ENCODE measurements around the gene PDLIM1.

PDLIM1 gene

GRCh38 chr10:95250856-95251255 lies 39.9 kb downstream of the PDLIM1 start:
- H3K4me1 ChIP-seq (ENCODE audit: control insufficient read depth, insufficient read depth, low read length) = peaks cover 9% of the 10 kb centered on the region

GRCh38 chr10:95249467-95249866 lies 41.3 kb downstream of the PDLIM1 start:
- no peak overlapping the region for H3K4me3 ChIP-seq (ENCODE audit: low read length)
- no peaks in the 10 kb centered on the region for H3K27me3 ChIP-seq (ENCODE audit: control insufficient read depth, insufficient read depth, low read length)
- peaks cover 9% of the 10 kb centered on the region for H3K4me1 ChIP-seq (ENCODE audit: control insufficient read depth, insufficient read depth, low read length)
- no peaks in the 10 kb centered on the region for H3K9me3 ChIP-seq (ENCODE audit: control insufficient read depth, low read length)
- peaks cover 19% of the 10 kb centered on the region for H3K36me3 ChIP-seq (ENCODE audit: control insufficient read depth, insufficient read depth, low read length)
- no peak overlapping the region for H3K9ac ChIP-seq (ENCODE audit: low read length)

More at GRCh38 chr10:95250856-95251255, 39.9 kb downstream of the PDLIM1 start:
- no peaks in the 10 kb centered on the region for H3K9me3 ChIP-seq (ENCODE audit: control insufficient read depth, low read length)
- H3K9ac ChIP-seq (ENCODE audit: low read length) = no peak overlapping the region
- H3K36me3 ChIP-seq (ENCODE audit: control insufficient read depth, insufficient read depth, low read length) = peaks cover 16% of the 10 kb centered on the region
- no peak overlapping the region for H3K4me3 ChIP-seq (ENCODE audit: low read length)
- no peaks in the 10 kb centered on the region for H3K27me3 ChIP-seq (ENCODE audit: control insufficient read depth, insufficient read depth, low read length)

DNA sequence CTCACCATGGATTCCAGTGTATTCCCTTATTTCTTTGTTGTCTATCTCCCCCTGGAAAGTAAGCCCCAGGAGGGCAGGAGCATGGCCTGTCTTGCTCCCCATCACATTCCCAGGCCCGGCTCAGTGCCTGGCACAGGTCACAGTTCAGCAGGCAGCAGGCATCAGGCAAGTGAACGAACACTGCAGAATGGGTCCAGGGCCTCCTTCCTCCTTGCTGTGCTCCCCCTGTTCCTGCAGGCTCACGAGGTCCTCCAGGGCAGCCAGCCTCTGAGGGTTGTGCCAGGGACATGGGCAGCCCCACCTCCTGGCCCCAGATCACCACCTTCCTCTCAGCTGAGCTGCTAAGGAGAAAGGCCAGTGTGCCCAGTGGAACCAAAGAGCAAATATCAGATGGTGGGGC lies 41.8 kb downstream of the PDLIM1 start:
- no peak overlapping the region for H3K9ac ChIP-seq (ENCODE audit: low read length)
- H3K4me1 ChIP-seq (ENCODE audit: control insufficient read depth, insufficient read depth, low read length) = peaks cover 9% of the 10 kb centered on the region
- H3K4me3 ChIP-seq (ENCODE audit: low read length) = no peak overlapping the region
- H3K9me3 ChIP-seq (ENCODE audit: control insufficient read depth, low read length) = no peaks in the 10 kb centered on the region
- H3K36me3 ChIP-seq (ENCODE audit: control insufficient read depth, insufficient read depth, low read length) = peaks cover 19% of the 10 kb centered on the region
- no peaks in the 10 kb centered on the region for H3K27me3 ChIP-seq (ENCODE audit: control insufficient read depth, insufficient read depth, low read length)

DNA sequence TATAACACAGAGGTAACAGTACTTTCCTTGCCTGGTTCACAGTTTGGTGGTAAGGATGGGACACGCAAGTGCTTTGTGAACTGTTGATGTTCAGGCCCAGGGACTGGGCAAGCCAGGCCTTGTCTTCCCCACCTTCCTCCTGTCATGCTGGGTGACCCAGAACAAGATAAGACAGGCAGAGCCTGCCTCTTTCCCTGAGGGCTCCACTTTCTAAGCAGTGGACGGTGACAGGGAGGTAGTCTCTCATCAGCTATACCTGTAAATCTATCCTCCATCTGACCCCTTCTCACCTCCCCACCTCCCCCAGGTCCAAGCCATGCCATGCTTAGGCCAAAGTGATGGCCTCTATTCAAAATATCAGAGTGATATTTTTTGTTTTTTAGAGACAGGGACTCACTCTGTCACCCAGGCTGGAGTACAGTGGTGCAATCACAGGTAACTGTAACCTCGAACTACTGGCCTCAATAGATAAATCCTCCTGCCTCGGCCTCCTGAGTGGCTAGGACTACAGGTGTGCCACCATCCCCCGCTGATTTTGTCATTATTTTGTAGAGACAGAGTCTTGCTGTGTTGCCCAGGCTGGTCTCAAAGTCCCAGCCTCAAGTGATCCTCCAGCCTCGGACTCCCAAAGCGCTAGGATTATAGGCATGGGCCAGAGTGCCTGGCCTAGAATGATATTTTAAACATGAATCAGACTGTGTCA lies 42.8 kb downstream of the PDLIM1 start:
- Histone ChIP-seq H3K9me3 (ENCODE audit: control insufficient read depth, low read length) (no peaks in the 10 kb centered on the region), H3K9ac (ENCODE audit: low read length) (no peak overlapping the region), H3K36me3 (ENCODE audit: control insufficient read depth, insufficient read depth, low read length) (peaks cover 19% of the 10 kb centered on the region), H3K4me3 (ENCODE audit: low read length) (no peak overlapping the region), H3K4me1 (ENCODE audit: control insufficient read depth, insufficient read depth, low read length) (peaks cover under 1% of the 10 kb centered on the region), H3K27me3 (ENCODE audit: control insufficient read depth, insufficient read depth, low read length) (no peaks in the 10 kb centered on the region)

DNA sequence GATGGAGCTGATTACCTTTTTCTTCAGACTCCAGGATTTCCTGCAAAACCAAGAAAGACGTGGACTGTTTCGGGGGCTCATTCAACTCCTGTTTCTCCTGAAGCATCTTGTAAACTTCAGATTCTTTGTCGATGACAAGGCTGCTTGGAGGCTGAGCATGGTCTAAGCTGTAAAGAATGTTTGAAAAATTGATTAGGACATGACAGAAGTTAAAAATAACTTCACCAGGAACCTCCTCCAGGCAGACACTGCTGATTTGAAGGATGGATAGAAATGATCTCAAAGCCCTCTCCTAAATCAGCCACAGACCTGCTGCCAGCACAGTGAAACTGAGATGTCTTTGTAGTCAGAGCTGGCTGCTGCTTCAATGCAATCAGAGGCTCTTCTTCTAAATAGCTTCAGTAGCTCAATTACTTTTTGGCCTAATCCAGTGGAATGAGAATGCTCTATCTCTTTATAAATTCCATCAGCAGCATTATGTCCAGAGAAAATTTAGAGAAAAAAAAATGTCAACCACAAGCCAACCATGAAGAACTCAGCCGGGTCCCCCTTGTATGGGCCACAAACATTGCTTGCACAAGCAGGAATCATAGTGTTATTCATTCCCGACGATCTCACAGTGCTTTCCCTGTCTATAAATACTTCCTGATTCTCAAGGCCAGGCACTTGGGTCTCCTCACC lies 43.5 kb downstream of the PDLIM1 start:
- Histone ChIP-seq H3K4me3 (ENCODE audit: low read length) (no peak overlapping the region), H3K27me3 (ENCODE audit: control insufficient read depth, insufficient read depth, low read length) (no peaks in the 10 kb centered on the region), H3K36me3 (ENCODE audit: control insufficient read depth, insufficient read depth, low read length) (peaks cover 19% of the 10 kb centered on the region), H3K4me1 (ENCODE audit: control insufficient read depth, insufficient read depth, low read length) (no peaks in the 10 kb centered on the region), H3K9ac (ENCODE audit: low read length) (no peak overlapping the region), H3K9me3 (ENCODE audit: control insufficient read depth, low read length) (no peaks in the 10 kb centered on the region)

- Histone ChIP-seq H3K9ac (ENCODE audit: low read length) (no peak overlapping the region), H3K36me3 (ENCODE audit: control insufficient read depth, insufficient read depth, low read length) (peaks cover 19% of the 10 kb centered on the region), H3K9me3 (ENCODE audit: control insufficient read depth, low read length) (no peaks in the 10 kb centered on the region), H3K4me1 (ENCODE audit: control insufficient read depth, insufficient read depth, low read length) (no peaks in the 10 kb centered on the region), H3K4me3 (ENCODE audit: low read length) (no peak overlapping the region), H3K27me3 (ENCODE audit: control insufficient read depth, insufficient read depth, low read length) (no peaks in the 10 kb centered on the region)
Measured at GRCh38 chr10:95246582-95247051, 44.2 kb downstream of the PDLIM1 start.

GRCh38 chr10:95245425-95246055 lies 45.3 kb downstream of the PDLIM1 start:
- peaks cover 19% of the 10 kb centered on the region for H3K36me3 ChIP-seq (ENCODE audit: control insufficient read depth, insufficient read depth, low read length)
- no peak overlapping the region for H3K9ac ChIP-seq (ENCODE audit: low read length)
- H3K4me1 ChIP-seq (ENCODE audit: control insufficient read depth, insufficient read depth, low read length) = no peaks in the 10 kb centered on the region
- no peaks in the 10 kb centered on the region for H3K27me3 ChIP-seq (ENCODE audit: control insufficient read depth, insufficient read depth, low read length)
- H3K4me3 ChIP-seq (ENCODE audit: low read length) = no peak overlapping the region
- no peaks in the 10 kb centered on the region for H3K9me3 ChIP-seq (ENCODE audit: control insufficient read depth, low read length)

GRCh38 chr10:95244152-95244551 lies 46.7 kb downstream of the PDLIM1 start:
- peaks cover 19% of the 10 kb centered on the region for H3K36me3 ChIP-seq (ENCODE audit: control insufficient read depth, insufficient read depth, low read length)
- no peaks in the 10 kb centered on the region for H3K4me1 ChIP-seq (ENCODE audit: control insufficient read depth, insufficient read depth, low read length)
- no peak overlapping the region for H3K4me3 ChIP-seq (ENCODE audit: low read length)
- H3K9ac ChIP-seq (ENCODE audit: low read length) = no peak overlapping the region
- H3K27me3 ChIP-seq (ENCODE audit: control insufficient read depth, insufficient read depth, low read length) = no peaks in the 10 kb centered on the region
- H3K9me3 ChIP-seq (ENCODE audit: control insufficient read depth, low read length) = no peaks in the 10 kb centered on the region

GRCh38 chr10:95243318-95243617 lies 47.5 kb downstream of the PDLIM1 start:
- Histone ChIP-seq H3K36me3 (ENCODE audit: control insufficient read depth, insufficient read depth, low read length) (peaks cover 15% of the 10 kb centered on the region), H3K4me1 (ENCODE audit: control insufficient read depth, insufficient read depth, low read length) (no peaks in the 10 kb centered on the region), H3K4me3 (ENCODE audit: low read length) (no peak overlapping the region), H3K9me3 (ENCODE audit: control insufficient read depth, low read length) (no peaks in the 10 kb centered on the region), H3K9ac (ENCODE audit: low read length) (no peak overlapping the region), H3K27me3 (ENCODE audit: control insufficient read depth, insufficient read depth, low read length) (no peaks in the 10 kb centered on the region)

DNA sequence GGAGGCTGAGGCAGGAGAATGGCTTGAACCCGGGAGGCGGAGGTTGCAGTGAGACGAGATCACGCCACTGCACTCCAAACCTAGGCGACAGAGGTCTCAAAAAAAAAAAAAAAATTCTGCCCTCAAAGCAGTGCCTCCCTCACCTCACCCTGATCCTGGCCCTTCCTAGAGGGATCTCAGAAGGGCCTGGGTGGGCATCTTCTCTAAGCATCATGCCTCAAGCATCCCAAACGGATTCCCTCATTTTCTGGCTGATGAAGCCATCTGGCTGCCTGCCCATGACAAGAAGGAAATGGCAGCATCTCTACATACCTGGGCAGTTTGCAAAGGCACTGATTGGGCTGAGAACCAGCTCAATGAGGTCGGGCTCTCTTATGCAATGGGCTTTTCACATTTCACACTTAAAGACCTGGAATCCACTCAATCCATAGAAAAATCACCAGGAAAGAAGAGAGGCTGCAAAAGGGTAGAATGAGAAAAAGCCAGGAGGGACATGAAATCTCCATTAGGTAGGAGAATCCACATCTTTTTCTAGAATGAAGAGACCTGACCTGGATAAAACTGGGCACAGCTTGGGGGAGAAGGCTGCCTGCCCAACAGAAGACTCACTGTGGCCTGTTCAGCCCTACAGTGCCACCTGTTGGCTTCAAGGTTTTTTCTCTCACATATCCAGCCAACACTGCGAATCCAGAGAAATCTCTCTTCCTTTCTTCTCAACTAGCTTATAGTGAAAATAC lies 48.1 kb downstream of the PDLIM1 start:
- Histone ChIP-seq H3K9me3 (ENCODE audit: control insufficient read depth, low read length) (no peaks in the 10 kb centered on the region), H3K9ac (ENCODE audit: low read length) (no peak overlapping the region), H3K4me1 (ENCODE audit: control insufficient read depth, insufficient read depth, low read length) (no peaks in the 10 kb centered on the region), H3K4me3 (ENCODE audit: low read length) (no peak overlapping the region), H3K36me3 (ENCODE audit: control insufficient read depth, insufficient read depth, low read length) (peaks cover 15% of the 10 kb centered on the region), H3K27me3 (ENCODE audit: control insufficient read depth, insufficient read depth, low read length) (no peaks in the 10 kb centered on the region)

DNA sequence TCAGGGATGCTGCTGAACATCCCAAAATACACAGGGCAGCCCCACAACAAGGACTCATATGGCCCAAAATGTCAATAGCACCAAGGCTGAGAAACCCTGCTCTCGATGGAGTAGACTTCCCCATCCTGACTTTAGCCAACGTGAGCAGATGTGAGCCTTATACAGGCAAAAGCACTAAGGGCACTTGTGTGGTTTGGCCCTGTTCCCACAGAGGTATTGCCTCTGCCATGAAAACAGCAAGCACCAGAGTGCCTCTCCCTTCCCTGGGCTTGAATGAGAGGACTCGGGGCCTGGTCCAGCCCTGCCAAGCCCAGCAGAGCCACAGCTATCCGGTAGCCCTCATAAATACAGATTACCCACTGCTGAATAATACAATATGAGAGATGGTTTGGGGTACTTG lies 49.3 kb downstream of the PDLIM1 start:
- Histone ChIP-seq H3K4me3 (ENCODE audit: low read length) (no peak overlapping the region), H3K4me1 (ENCODE audit: control insufficient read depth, insufficient read depth, low read length) (no peaks in the 10 kb centered on the region), H3K36me3 (ENCODE audit: control insufficient read depth, insufficient read depth, low read length) (peaks cover 13% of the 10 kb centered on the region), H3K9me3 (ENCODE audit: control insufficient read depth, low read length) (no peaks in the 10 kb centered on the region), H3K9ac (ENCODE audit: low read length) (no peak overlapping the region), H3K27me3 (ENCODE audit: control insufficient read depth, insufficient read depth, low read length) (no peaks in the 10 kb centered on the region)

DNA sequence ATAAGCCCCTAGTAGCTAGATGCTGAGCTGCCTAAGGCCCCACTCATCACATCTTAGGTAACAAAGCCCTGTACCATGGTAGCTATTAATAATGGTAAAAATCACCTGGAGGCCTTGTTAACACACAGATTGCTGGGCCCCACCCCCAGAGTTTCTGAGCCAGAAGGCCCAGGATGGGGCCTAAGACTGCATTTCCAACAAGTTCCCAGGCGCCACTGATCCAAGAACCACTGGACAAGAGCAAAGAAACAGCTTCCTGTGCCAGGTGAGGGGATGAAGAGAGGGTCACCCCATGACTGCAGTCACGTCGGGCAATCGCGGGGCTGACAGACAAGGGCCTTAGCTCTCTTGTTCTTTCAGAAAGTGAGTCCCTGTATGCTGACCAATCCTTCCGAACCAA lies 50.0 kb downstream of the PDLIM1 start:
- H3K4me1 ChIP-seq (ENCODE audit: control insufficient read depth, insufficient read depth, low read length) = no peaks in the 10 kb centered on the region
- H3K27me3 ChIP-seq (ENCODE audit: control insufficient read depth, insufficient read depth, low read length) = no peaks in the 10 kb centered on the region
- H3K4me3 ChIP-seq (ENCODE audit: low read length) = no peak overlapping the region
- H3K36me3 ChIP-seq (ENCODE audit: control insufficient read depth, insufficient read depth, low read length) = peaks cover 8% of the 10 kb centered on the region
- H3K9me3 ChIP-seq (ENCODE audit: control insufficient read depth, low read length) = no peaks in the 10 kb centered on the region
- no peak overlapping the region for H3K9ac ChIP-seq (ENCODE audit: low read length)
